Germinal center (tissue), 1 donor: ENCODE results near the gene CTIF.

Experiments
- DNase-seq: peaks from one replicate; pipeline ENCODE4 v3.0.0; 2012; ENCODE audit warnings: mixed read lengths, low spot score

The CTIF gene

DNA sequence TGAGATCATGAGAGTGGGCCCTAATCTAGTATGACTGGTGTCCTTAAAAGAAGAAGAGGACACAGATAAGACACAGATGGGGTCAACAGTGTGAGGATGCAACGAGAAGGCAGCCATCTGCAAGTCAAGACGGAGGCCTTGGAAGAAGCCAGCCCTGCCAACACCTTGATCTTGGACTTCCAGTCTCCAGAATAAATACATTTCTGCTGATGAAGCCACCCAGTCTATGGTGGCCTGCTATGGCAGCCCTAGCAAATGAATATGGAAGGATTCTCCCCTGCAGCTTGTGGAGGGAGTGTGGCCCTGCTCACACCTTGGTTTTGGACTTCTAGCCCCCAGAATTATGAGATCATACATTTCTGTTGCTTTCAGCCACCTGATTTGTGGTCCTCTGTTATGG lies 12.3 kb downstream of the CTIF start:
- no peak for DNase-seq

DNA sequence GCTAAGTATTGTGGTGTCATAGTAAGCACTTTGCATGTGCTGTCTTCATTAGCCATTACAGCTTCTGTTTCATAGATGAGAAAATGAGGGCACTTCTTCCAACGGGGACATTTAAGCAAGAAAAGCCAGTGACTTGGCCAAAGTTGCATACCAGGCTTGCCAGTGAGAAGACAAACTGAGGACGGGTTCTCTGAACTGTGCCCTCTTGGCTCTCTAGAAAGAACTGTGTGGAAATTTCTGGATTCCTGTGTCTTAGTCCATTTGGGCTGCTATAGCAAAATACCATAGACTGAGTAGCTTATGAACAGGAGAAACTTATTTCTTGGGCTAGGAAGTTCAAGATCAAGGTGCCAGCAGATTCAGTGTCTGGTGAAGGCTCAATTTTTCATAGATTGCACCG lies 13.3 kb downstream of the CTIF start:
- DNase-seq, result no peak

DNA sequence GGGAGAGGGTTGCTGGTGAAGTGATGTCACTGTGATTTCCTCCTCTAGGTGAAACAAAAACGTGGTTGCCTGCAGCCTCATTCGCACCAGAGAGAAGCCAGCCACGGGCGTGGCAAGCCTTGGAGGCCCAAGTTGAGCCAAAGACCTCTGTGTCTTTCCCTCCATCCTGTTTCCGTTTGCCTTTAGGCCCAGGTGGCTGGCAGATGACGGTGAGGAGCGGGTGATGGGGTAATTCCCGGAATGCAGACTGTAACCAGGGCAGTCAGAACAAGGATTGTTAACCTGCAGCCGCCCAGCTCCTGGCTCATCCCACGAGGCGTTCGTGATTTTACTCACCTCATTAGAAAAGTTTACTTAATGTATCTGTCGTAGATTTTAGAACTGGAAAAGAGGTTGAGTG lies 14.4 kb downstream of the CTIF start:
- DNase-seq, result no peak

DNA sequence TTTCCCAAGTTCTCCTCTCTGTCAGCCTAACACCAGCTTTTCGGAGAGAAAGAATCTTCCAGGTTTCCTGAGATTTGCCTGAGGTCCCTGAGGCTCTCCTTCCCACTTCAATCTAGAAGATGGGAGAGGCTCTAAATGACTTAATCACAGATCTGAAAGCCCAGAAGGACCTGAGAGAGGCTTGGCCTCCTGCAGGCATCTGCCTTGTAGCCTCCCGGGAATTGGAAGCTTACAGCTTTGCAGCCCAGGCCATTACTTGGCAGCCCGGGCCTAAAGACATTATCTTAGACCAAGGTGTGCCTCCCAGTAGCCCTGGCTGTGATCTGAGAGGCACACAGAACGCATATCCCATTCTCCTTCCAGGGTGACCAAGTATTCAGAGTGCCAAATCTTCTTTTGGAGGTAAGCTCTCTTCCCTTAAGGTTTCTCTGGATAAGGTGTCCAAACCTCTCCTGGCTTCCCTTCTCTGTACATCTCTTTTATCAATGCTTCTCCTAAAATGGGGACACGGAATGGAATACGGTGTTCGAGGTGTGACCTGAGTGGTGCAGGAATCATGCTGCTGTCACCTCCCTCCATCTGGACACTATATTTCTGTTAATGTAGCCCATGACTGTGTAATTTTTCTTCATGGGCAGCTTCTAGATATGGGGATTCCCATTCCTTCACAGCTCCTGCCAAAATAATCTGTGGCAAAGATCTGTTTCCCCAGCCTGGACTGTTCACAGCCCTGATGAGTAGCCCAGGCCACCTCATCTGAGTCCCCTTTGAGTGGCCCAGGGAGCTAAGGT lies 16.0 kb downstream of the CTIF start:
- no peak for DNase-seq

DNA sequence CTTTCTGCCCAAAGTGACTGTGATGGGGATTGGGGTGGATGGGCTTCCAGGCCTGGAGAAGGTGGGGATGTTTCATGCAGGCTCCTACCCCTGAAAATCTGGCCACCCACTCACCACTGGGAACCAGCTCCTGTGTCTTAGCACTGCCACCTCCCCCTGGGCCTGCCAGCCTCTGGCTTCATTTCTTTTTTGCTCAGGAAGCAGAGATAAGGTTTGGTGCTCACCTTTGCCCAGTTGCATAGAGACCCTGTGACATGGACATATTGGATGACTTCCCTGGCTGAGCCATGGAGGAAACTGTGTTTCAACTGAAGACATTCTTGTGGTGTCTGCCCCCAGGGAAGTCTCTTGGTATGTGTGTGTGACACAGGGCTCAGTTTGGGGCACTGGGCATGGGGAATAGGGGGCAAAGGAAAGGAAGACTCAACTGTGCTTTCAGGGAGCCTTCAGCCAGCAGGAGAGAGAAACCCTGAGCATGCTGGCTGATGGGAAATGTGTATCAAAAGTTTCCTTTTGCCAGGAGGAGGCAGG lies 16.7 kb downstream of the CTIF start:
- no peak for DNase-seq

DNA sequence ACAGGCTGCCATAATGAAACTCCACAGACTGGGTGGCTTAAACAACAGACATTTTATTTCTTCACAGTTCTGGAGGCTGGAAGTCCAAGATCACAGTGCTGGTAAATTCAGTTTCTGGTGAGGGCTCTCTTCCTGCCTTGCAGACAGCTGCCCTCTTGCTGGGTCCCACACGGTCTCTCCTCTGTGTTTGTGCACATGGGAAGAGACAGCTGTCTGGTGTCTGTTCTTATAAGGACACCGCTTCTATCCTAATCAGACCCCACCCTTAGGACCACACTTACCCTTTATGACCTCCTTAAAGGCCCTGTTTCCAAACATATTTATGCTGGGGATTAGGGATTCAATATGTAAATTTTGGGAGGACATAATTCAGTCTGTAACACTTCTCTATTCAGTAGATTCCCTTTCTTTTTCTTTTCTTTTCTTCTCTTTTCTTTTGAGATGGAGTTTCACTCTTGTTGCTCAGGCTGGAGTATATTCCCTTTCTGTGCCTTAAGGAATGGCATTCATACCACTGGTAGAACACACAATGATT lies 18.9 kb downstream of the CTIF start:
- DNase-seq, result no peak

DNA sequence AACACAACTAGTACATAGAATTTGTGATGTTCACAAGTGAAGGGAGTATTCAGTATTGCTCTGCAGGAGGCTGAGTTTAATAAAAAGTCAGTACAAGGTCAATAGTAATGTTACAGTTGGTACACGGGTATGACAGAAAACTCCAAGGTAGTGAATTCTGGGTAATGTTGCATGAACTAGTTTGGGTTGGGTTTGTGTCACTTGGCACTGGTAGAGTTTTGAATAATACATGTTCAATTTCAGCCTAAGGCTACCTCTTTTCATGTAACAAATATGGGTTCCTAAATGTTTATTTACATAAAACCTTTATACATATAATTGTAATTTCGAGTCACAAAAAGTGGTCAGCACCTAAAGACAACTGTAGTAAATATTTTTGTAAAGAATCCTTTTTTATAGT lies 19.4 kb downstream of the CTIF start:
- no peak for DNase-seq

DNA sequence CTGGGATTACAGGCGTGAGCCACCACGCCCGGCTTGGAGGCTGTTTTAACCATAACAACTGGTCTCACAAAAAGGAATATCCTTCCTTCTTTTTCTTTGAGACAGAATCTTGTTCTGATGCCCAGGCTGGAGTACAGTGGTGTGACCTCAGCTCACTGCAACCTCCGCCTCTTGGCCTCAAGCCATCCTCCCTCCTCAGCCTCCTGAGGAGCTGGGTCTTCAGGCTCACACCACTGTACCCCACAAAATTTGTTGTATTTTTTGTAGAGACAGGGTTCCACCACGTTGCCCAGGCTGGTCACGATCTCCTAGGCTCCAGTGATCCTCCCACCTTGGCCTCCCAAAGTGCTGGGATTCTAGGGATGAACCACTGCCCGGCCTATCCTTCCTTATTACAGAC lies 21.7 kb downstream of the CTIF start:
- DNase-seq, result no peak

DNA sequence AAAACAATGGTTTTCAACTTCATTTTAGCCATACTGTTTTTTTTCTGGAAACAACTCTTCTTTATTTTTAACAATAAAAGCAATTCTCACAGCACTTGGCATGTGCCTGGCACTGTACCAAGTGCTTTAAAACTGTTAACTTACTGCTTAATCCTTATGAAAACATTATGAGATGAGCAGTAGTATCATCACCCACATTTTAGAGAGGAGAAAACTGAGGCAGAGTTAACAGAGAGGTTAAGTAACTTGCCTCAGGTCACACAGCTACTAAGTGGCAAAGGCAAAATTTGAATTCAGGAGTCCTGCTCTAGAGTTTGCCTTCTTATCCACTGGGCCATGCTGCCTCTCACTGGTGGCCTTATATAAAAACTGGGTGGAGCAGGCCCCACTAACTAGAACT lies 23.2 kb downstream of the CTIF start:
- no peak for DNase-seq

DNA sequence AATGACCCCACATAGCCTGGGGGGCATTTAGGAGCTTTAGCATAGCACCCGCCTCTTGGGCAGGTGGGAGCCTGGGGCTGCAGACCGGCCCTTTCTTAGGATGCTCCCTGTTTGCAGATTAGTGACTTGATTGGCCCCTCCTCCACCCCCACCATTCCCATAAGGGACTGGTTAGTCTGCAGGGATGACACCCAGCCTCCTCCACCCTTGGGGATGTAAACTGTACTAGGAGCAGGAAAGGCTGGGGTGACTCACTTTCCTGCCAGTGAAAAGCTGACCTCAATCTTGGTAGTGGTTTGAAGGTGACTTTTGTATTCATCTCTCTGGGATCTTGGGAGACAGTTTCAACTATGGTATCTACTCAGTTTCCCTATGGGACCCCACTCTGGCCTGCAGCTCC lies 24.2 kb downstream of the CTIF start:
- no peak for DNase-seq

DNA sequence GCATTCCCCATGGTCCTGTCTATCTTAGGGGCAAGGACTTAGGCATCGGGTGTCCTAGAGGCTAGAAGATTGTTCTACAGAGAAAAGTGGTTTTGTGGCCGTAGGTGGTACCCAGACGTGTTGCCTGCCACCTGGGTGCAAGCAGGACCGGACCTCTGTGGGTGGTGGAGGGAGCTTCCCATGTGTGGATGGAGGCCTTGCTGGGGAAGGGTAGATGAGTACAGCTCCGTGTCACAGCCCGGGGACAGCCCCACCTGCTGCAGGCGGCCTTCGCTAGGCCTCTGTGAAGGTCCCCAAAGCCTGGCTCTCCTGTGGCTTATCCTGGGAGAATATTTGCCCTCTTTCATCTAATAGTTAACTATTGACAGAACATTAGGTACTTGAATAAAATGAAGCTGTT lies 25.3 kb downstream of the CTIF start:
- DNase-seq, result no peak

DNA sequence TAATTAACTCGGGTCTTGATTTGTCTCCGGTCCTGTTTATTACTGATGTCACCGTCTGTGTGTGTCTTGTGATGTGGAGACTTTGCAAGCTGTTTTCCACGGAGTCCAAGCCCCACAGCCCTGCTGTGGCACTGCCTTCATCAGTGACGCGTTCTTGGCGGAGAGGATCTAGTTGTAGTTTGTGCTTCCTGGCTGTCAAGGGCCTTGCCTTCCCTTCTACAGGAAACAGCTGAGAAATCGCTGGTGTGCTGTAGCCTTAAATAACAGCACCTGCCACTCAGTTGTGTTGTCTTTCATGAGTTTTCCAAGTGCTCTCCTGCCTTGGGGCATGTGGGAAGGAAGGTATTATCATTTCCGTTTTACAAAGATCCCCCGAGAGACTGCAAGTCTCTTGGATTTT lies 26.3 kb downstream of the CTIF start:
- no peak for DNase-seq

DNA sequence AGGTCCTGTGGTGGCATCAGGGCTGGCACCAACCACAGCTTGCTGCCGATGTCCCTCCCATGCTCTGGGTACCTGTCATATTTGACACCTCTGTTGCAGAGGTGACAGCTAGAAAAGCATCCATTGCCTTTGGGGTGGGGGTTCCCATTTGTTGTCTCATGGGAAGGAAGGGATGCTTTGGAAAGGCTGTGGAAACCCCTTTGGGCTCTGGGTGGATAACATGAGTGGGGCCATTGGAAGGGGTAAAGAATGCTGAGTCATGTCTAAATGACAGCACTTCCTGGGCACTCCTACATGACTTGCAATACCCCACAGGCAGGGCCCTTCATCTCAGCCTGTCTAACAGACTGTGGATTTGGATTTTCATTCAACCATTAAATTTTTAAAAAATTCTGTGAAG lies 27.8 kb downstream of the CTIF start:
- no peak for DNase-seq

DNA sequence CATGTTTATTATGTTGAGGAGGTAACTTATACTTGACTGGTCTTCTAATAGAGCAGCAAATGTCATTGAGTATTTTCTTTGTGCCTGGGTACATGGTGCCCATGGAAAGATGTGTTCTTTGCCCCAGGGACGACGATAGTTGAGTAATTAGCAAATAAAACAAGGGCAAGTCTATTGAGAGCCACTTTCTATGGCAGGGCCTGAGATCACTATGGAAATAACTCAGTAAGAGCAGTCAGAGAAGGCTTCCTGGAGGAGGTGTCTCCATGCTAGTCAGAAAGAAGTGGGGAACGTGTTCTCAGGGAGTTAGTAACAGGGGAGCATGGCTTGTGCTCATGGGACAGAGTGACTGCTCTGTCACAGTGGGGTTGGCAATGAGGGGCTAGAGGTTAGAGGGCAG lies 28.6 kb downstream of the CTIF start:
- DNase-seq, result no peak

DNA sequence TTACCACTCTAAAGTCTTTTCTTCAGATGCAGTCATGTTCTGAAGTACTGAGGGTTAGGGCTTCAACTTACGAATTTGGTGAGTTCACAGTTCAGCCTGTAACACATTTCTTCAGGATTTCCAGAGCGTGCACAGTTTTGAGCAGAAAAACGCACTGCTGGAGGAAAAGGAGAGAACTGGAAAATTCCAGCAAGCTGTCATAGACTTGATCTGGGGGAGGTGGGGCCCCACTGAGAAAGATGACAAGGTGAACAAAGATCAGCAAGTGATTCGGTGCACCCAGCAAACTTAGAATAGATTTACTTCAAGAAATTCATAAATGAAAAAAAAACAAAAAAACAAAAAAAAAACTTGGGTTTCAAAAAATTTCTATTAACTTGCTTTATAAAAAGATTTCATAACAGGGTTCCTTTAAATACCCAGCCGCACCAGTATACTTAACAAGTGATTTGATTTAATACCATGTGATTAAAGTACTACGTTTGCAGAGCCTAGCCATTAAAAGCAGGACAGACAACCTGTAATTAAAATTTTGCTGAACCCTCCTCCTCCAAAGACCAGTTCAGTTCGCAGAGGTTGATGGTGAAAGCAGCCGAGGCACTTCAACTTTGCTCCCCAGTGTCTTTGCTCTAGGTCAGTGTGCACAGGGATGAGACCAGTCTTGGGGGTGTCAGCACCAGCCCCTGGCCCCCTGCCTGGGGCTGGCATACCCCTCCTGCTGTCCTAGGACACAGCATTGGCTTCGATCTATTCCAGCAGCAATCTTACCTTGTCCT lies 30.5 kb downstream of the CTIF start:
- DNase-seq, result no peak

DNA sequence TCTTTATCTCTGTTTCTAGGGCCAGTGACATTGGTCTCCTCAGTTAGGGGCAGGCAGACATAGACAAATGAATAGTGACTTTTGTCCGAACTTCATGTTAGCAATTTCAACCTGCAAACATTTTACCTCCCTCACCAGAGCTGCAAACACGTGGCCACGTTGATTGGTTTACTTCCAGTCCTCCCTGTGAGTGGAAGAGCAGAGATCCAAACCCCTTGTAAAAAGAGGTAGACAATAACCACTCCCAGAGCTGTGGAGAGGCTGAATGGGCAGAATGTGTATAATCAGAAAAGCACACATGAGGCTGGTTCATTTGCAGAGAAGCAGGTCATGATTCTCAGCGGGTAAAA lies 31.1 kb downstream of the CTIF start:
- DNase-seq, result no peak

DNA sequence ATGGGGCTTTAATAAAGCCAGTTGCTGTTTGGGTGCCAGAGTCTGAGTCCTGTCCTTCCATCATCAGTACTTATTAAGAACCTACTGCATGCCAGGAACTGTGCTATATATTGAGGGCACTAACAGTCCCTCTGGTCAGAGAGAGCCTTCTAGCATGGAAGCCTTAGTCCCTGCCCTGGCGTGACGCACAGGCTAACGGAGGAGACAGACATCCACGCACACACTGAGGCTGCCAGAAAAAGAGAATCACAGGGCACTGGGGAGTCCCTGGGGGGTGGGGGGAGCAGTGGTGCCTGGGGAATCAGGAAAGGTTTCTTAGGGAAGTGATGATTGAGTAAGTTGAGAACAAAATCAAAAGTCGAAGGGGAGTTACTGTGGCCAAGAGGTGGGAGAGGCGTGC lies 31.5 kb downstream of the CTIF start:
- DNase-seq, result no peak

DNA sequence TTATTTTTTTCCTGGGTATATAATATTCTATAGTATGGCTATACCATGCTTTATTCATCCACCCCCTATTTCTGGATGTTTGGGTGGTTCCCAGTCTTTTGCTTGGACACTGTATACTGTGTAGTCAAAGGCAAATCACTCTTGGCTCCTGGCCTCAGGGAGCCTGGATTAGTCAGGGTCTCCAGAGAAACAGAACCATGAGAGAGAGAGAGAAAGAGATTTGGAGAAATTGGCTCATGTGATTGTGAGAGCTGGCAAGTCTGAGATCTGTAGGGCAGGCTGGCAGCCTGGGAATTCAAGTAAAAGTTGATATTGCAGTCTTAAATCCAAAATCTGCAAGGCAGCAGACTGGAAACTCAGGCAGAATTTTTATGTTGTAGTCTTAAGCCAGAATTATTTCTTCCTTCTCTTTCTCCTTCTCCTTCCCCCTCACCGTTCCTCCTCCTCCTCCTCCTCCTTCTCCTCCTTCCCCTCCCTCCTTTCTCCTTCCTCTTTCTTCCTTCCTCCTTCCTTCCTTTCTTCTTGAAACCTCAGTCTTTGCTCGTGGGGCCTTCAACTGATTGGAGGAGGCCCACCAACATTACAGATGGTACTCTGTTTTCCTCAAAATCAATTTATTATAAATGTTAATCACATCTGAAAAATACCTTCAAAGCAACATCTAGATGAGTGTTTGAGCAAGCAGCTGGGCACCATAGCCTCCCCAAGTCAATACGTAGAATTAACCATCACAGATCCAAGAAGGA lies 33.0 kb downstream of the CTIF start:
- no peak for DNase-seq

DNA sequence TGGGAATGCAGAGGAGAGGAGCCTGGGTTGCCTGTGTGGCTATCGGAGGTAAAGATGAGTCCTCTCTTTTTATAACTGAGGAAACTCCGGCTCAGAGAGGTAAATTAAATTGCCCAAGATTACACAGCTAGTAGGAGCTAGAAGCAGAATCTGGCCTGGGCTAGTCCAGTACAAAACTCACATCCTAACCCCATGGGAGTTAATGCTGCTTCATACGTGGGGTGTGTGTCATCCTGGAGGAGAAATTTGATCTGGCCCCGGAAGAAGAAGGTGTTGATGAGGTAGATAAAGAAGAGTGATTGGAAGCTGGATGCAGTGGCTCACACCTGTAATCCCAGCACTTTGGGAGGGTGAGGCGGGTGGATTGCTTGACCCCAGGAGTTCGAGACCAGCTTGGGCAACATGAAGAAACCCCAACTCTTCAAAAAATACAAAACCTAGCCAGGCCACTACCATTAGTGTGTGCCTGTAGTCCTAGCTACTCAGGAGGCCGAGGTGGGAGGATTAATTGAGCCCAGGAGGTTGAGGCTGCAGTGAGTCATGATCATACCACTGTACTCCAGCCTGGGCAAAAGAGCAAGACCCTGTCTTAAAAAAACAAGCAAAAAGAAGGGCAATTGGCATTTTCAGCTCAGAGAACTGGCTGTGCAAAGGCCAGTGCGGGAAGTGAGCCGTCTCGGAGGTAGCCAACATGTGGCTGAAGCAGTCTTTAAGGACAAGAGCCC lies 33.7 kb downstream of the CTIF start:
- no peak for DNase-seq

DNA sequence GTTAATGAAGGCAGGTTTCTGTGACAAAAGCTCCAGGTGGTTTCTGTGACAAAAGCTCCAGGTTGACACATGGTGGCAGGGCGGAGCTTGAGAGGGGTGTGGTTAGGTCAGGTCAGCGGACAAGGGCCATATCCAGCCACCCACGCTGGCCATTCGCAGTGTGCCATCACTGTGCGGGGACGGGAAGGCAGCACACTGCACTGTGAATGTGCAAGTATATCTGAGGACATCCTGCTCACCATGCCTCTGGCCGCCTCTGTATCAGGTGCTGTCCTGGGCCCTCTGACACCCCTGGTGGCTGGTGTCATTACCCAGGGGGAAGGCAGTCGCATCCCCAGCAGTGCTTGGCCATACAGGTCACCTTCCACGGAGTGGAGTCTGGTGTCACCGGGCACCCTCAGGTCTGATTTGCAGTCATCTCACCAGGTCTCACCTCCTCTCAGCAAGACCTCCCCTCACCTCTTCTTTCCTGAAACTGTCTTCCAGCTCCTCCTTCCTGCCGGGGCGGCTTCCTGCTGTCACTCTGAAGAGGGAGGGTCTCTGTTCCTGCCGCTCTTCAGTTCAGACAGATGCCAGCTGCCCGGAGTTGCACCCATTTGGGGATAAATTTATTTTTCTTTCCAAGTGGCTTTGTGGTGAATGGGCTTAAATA lies 34.9 kb downstream of the CTIF start:
- DNase-seq, result no peak

DNA sequence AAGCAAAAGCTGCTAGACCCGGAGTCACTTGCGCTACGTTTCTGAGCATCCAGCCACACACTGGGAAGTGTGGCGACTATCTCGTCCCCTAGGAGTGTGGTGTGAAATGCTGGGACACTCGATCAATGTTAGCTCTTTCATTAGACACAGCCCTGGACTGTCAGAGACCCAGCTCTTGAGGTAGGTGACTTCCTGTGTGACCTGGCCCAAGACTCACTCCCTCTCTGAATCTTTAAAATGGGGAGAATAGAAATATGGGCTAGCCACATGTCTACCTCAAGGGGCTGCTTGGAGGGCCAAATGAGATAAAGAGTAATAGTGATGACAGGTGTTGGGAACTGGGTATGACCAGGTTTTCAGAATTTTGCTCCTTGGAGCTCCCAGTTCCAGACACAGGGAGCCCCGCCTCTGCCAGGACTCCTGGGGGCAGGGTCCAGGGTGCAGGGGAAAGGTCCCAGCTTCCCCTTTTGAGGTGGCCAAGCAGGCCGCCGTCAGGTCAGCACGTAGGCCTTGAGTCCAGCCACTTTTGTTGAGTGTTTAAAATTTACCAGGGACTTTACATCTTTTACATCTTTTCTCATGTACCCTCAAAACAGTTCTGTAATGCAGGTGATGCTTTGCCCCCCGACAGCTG lies 36.0 kb downstream of the CTIF start:
- no peak for DNase-seq
